ENCODE measurements around the gene TRAPPC3L.

Gene TRAPPC3L

DNA sequence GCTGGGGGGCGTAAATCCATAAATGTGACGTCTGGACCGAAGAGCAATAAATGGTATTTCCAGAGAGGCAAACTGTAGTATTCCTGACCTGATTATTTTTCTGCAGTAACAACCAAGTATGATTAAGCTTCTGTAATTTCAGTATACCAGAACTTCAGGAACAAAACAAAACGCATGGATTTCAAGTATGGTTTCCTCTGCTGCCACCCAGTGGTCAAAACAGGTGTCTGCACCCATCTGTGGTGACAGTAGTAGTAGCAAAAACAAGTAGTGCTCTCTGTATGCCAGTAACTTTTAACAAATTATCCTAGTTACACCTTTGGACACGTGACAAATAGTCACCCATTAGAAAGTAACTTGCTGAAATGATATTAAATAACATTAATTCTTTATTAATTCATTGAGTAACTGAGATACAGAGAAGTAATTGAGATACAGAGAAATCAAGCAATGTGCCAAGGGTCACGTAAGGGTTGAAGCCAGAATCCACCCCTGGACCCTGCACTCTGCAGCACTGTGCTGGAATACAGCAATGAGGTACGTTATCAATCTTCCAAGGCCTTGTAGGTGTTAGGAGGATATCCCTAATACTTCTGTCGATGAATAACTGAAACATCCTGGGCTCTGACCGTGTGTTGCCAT lies 16.0 kb upstream of the TRAPPC3L start:
- peak; percentile 87 for DNase-seq (ENCODE audit: low read depth)
- TF ChIP-seq, protein P1, sequence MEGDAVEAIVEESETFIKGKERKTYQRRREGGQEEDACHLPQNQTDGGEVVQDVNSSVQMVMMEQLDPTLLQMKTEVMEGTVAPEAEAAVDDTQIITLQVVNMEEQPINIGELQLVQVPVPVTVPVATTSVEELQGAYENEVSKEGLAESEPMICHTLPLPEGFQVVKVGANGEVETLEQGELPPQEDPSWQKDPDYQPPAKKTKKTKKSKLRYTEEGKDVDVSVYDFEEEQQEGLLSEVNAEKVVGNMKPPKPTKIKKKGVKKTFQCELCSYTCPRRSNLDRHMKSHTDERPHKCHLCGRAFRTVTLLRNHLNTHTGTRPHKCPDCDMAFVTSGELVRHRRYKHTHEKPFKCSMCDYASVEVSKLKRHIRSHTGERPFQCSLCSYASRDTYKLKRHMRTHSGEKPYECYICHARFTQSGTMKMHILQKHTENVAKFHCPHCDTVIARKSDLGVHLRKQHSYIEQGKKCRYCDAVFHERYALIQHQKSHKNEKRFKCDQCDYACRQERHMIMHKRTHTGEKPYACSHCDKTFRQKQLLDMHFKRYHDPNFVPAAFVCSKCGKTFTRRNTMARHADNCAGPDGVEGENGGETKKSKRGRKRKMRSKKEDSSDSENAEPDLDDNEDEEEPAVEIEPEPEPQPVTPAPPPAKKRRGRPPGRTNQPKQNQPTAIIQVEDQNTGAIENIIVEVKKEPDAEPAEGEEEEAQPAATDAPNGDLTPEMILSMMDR (IDR thresholded peaks at IDR 0.05; ENCODE audit: low read length, missing control alignments), result peak; percentile 96
- no peak overlapping the region for H3K4me3 ChIP-seq (replicated peaks; ENCODE audit: low read depth, low read length)

DNA sequence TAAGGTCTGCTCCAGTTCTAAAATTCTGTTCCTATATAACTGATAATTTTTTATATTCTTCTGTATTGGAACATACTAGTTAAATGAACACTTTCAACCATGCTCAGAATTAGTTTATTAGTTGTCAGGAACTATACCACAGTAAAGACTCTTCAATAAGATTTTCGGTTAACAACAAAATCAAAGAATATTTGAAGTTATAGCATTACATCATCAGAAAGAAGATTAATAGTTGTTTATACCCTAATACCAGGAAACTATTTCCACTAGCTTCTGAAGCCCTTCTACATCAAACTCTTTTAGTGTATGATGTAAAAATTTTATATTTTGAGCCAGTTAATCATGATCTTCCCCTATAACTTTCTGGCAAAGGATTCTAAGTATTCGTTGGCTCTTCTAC lies 14.6 kb upstream of the TRAPPC3L start:
- H3K4me3 ChIP-seq (replicated peaks; ENCODE audit: low read depth, low read length), result no peak overlapping the region
- TF ChIP-seq, protein P1 (IDR thresholded peaks at IDR 0.05; ENCODE audit: low read length, missing control alignments), result no peak
- DNase-seq (ENCODE audit: low read depth), result no peak

DNA sequence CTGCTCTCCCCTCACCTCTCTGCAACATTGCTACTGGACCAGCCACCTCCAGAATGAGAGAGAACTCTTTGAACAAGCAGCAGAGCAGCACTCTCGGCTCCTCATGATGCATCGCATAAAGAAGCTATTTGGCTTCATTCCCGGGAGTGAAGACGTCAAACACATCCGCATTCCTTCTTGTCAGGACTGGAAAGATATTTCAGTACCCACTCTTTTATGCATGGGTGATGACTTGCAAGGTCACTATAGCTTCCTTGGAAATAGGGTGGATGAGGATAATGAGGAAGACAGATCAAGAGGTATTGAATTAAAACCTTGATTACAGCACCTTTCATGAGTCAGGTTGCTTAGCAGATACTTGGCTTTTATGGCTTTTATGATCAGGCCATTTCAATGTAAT lies 12.4 kb upstream of the TRAPPC3L start:
- DNase-seq (ENCODE audit: low read depth), result peak; percentile 98
- TF ChIP-seq, protein P1 (IDR thresholded peaks at IDR 0.05; ENCODE audit: low read length, missing control alignments), result no peak
- H3K4me3 ChIP-seq (replicated peaks; ENCODE audit: low read depth, low read length), result no peak overlapping the region

DNA sequence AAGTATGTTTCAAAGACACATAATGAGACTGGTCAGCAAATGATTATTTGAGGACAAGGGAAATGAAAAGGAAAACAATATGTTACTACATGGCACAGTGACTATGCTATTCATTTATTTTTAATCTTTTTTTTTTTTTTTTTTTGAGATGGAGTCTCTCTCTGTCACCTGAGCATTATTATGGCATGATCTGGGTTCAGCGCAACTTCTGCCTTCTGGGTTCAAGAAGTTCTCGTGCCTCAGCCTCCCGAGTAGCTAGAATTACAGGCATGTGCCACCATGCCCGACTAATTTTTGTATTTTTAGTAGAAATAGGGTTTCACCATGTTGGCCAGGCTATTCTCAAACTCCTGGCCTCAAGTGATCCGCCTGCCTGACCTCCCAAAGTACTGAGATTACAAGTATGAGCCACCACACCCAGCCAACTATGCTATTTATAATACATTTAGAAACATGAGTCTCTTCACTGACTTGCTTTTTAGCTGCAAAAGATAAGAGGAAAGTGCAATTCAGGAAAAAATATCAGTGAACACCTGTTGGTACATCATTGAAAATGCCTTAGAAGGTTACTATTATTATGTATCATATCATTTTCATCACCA lies 11.4 kb upstream of the TRAPPC3L start:
- DNase-seq (ENCODE audit: low read depth), result no peak
- no peak overlapping the region for H3K4me3 ChIP-seq (replicated peaks; ENCODE audit: low read depth, low read length)
- TF ChIP-seq, protein P1 (IDR thresholded peaks at IDR 0.05; ENCODE audit: low read length, missing control alignments), result no peak

DNA sequence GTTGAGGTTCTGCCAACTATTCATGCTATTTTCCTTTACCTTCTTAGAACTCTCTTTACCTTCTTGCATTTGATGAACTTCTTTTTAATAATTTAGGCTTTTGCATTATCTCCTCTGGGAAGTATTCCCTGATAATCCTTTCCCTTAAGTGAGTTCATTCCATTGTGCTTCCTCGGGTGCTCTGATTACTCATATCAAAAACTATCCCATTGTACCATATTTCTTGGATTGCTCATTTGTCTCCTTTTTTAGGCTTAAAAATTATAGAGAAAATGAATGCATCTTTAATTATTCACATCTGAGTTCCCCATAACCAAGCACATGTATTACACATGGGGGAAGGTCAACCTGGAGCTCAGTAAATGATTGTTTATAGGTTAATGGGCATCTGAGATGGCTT lies 10.6 kb upstream of the TRAPPC3L start:
- H3K4me3 ChIP-seq (replicated peaks; ENCODE audit: low read depth, low read length), result no peak overlapping the region
- peak; percentile 73 for DNase-seq (ENCODE audit: low read depth)
- TF ChIP-seq, protein P1 (IDR thresholded peaks at IDR 0.05; ENCODE audit: low read length, missing control alignments), result no peak

DNA sequence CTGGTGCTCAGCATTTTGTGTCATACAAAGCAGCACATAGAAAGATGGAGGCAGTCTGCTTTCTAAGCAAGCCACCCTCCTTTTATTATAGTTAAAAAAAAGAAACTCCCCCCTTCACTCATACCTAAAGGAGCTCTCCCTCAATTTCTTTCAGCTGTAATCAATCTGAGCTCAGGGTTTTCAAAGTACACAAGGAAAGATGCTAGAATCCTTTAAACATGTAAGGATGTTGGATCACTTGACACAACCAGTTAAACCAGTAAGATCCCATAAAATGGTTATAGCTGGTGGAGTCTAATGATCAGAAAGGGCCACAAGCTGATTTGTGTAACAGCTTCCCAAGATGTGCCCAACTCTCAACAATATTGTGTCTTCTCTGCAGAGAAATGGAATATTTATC lies 8.0 kb upstream of the TRAPPC3L start, which contains the start of gene CALHM4:
TSS of gene CALHM4 (plus strand) at position 301 of the 400 bp plus-strand sequence. CDS start at position 344, 43 bp downstream.
- TF ChIP-seq, protein P1 (IDR thresholded peaks at IDR 0.05; ENCODE audit: low read length, missing control alignments), result no peak
- no peak for DNase-seq (ENCODE audit: low read depth)
- H3K4me3 ChIP-seq (replicated peaks; ENCODE audit: low read depth, low read length), result no peak within 1 kb of the TSS

DNA sequence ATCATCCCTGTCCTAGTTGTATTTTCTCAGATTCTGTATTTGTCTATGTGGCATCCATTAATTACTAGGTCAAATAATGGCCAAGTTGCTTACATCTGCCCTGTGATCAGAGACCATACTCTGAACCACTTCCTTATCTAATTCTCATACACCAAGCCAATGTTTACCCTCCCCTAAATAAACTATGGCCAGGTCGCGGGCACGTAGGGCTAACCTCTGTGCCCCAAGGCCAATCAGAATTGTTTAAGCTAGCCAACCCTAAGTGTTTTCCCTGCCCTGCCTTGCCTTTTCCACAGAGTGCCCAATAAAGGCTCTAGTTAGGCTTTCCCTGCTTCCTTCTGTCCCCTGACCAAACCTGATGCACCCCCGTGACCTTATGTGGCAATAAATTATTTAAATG lies 5.3 kb upstream of the TRAPPC3L start:
- H3K4me3 ChIP-seq (replicated peaks; ENCODE audit: low read depth, low read length), result no peak overlapping the region
- DNase-seq (ENCODE audit: low read depth), result no peak
- TF ChIP-seq, protein P1 (IDR thresholded peaks at IDR 0.05; ENCODE audit: low read length, missing control alignments), result no peak

All from fibroblast of pulmonary artery (primary cell).